Mesodermal cell (in vitro differentiated cells): ENCODE data around the gene CACNA1C.

Experiments used
- H3K27ac ChIP-seq: 2 replicates; pipeline ENCODE4 v1.7.0; 2013; ENCODE audit warnings: mild to moderate bottlenecking, low read depth, low read length, moderate library complexity; ENCODE audit not compliant: severe bottlenecking
- H3K36me3 ChIP-seq: 2 replicates; pipeline ENCODE4 v1.7.1; 2013; ENCODE audit warnings: mild to moderate bottlenecking, low read length, moderate library complexity; ENCODE audit not compliant: control insufficient read depth, insufficient read depth
- H3K4me1 ChIP-seq: one replicate; pipeline ENCODE4 v1.7.1; 2013; ENCODE audit warnings: mild to moderate bottlenecking, low read length; ENCODE audit not compliant: insufficient read depth, control insufficient read depth, poor library complexity, severe bottlenecking
- H3K4me3 ChIP-seq: 2 replicates; pipeline ENCODE4 v1.7.0; 2013; ENCODE audit warnings: low read length, control low read depth, mild to moderate bottlenecking; ENCODE audit not compliant: insufficient read depth, poor library complexity, severe bottlenecking; ENCODE audit errors: extremely low read depth
- H3K9me3 ChIP-seq: 2 replicates; pipeline ENCODE4 v1.7.1; 2013; ENCODE audit warnings: mild to moderate bottlenecking, low read length, moderate library complexity; ENCODE audit not compliant: control insufficient read depth
- WGBS, 2 experiments: methylation state at CpG; one replicate each; pipeline ENCODE4 v1.1.5; 2013; ENCODE audit warnings: missing lambda C conversion rate in 2 of 2; ENCODE audit not compliant: insufficient coverage in 2 of 2; 5-methylcytosine and 5-hydroxymethylcytosine counted together

Gene CACNA1C

GRCh38 chr12:2234646-2235350 lies 182.0 kb downstream of the CACNA1C start:
- Histone ChIP-seq H3K36me3 (no peaks in the 10 kb centered on the region), H3K9me3 (no peaks in the 10 kb centered on the region), H3K4me3 (no peak overlapping the region), H3K27ac (no peak overlapping the region), H3K4me1 (no peaks in the 10 kb centered on the region)
- 93% methylated on average over 7 to 8 of the region's 10 CpGs for WGBS, 2 experiments

GRCh38 chr12:2236506-2237294 lies 183.9 kb downstream of the CACNA1C start:
- Histone ChIP-seq H3K36me3 (no peaks in the 10 kb centered on the region), H3K27ac (no peak overlapping the region), H3K4me1 (no peaks in the 10 kb centered on the region), H3K4me3 (no peak overlapping the region), H3K9me3 (no peaks in the 10 kb centered on the region)
- WGBS, 2 experiments: 91 to 93% methylated on average over 3 to 4 of the region's 5 CpGs

- no peak overlapping the region for H3K4me3 ChIP-seq
- H3K36me3 ChIP-seq: no peaks in the 10 kb centered on the region
- H3K9me3 ChIP-seq: no peaks in the 10 kb centered on the region
- no peak overlapping the region for H3K27ac ChIP-seq
- no peaks in the 10 kb centered on the region for H3K4me1 ChIP-seq
- WGBS, 2 experiments: 100% methylated on average over 2 of the region's 4 CpGs; no CpG with 5 or more reads in 1 of the 2 experiments
Observed at GRCh38 chr12:2238111-2238510, 185.3 kb downstream of the CACNA1C start.

- Histone ChIP-seq H3K4me1 (peaks cover 8% of the 10 kb centered on the region), H3K4me3 (no peak overlapping the region), H3K27ac (no peak overlapping the region), H3K9me3 (no peaks in the 10 kb centered on the region), H3K36me3 (no peaks in the 10 kb centered on the region)
- 90 to 92% methylated on average over 10 to 15 of the region's 17 CpGs for WGBS, 2 experiments
Observed at GRCh38 chr12:2239381-2239871, 186.6 kb downstream of the CACNA1C start.

GRCh38 chr12:2240390-2240789 lies 187.6 kb downstream of the CACNA1C start:
- Histone ChIP-seq H3K36me3 (no peaks in the 10 kb centered on the region), H3K4me1 (peaks cover 9% of the 10 kb centered on the region), H3K4me3 (no peak overlapping the region), H3K9me3 (no peaks in the 10 kb centered on the region), H3K27ac (no peak overlapping the region)
- WGBS, 2 experiments: 87 to 89% methylated on average over 5 to 6 of the region's 6 CpGs

- WGBS, 2 experiments: 95 to 96% methylated on average over 8 of the region's 8 CpGs
- Histone ChIP-seq H3K9me3 (no peaks in the 10 kb centered on the region), H3K36me3 (no peaks in the 10 kb centered on the region), H3K4me1 (peaks cover 9% of the 10 kb centered on the region), H3K27ac (no peak overlapping the region), H3K4me3 (no peak overlapping the region)
Observed at GRCh38 chr12:2240984-2241383, 188.2 kb downstream of the CACNA1C start.

- H3K4me1 ChIP-seq: peaks cover 17% of the 10 kb centered on the region
- H3K36me3 ChIP-seq: no peaks in the 10 kb centered on the region
- H3K4me3 ChIP-seq: no peak overlapping the region
- WGBS, 2 experiments: 83 to 86% methylated on average over 2 to 3 of the region's 5 CpGs
- H3K9me3 ChIP-seq: no peaks in the 10 kb centered on the region
- H3K27ac ChIP-seq: no peak overlapping the region
Observed at GRCh38 chr12:2242216-2242615, 189.4 kb downstream of the CACNA1C start.

- Histone ChIP-seq H3K36me3 (no peaks in the 10 kb centered on the region), H3K27ac (no peak overlapping the region), H3K4me3 (no peak overlapping the region), H3K9me3 (no peaks in the 10 kb centered on the region), H3K4me1 (peaks cover 21% of the 10 kb centered on the region)
- WGBS, 2 experiments: 93 to 100% methylated on average over 2 of the region's 3 CpGs
Observed at GRCh38 chr12:2242816-2243215, 190.0 kb downstream of the CACNA1C start.

GRCh38 chr12:2243275-2243674 lies 190.5 kb downstream of the CACNA1C start:
- Histone ChIP-seq H3K27ac (peak overlapping the region; percentile 63), H3K9me3 (no peaks in the 10 kb centered on the region), H3K4me1 (peaks cover 23% of the 10 kb centered on the region), H3K4me3 (no peak overlapping the region), H3K36me3 (no peaks in the 10 kb centered on the region)
- WGBS, 2 experiments: 80 to 100% methylated on average over 1 to 2 of the region's 2 CpGs

GRCh38 chr12:2244013-2244861 lies 191.4 kb downstream of the CACNA1C start:
- Histone ChIP-seq H3K9me3 (no peaks in the 10 kb centered on the region), H3K4me3 (no peak overlapping the region), H3K36me3 (no peaks in the 10 kb centered on the region), H3K4me1 (peaks cover 28% of the 10 kb centered on the region), H3K27ac (peak overlapping the region; percentile 63)
- WGBS, 2 experiments: 7 to 26% methylated on average over 4 to 5 of the region's 8 CpGs
